K562 (cell line): ENCODE measurements around the gene APOLD1. TPM values are rescaled to one million over a fixed set of nuclear protein-coding genes. Genes with fewer than 3 reads are reported as not detected.

Source experiments
- CBFA2T3 ChIP-seq: fragments of 450-650 bp; IDR thresholded peaks from 2 replicates; pipeline ENCODE4 v1.6.1; 2017
- CREB1 ChIP-seq, 2 experiments: sonication (generic) in 1 of 2; formaldehyde crosslinking in 1 of 2; IDR thresholded peaks; 2 replicates each; pipeline versions ENCODE4 v1.6.1 to v1.8.0; 2012 to 2022; ENCODE audit warnings: inconsistent platforms in 1 of 2, mild to moderate bottlenecking in 1 of 2, missing genetic modification reagents in 1 of 2, moderate library complexity in 1 of 2
- CTBP1 ChIP-seq: fragments of 450-650 bp; IDR thresholded peaks from 2 replicates; pipeline ENCODE4 v1.6.1; 2016; ENCODE audit warnings: borderline replicate concordance
- CXXC5 ChIP-seq: fragments of 250-450 bp; sonication (Bioruptor Pico); IDR thresholded peaks from 2 replicates; pipeline ENCODE4 v1.8.0; 2022; ENCODE audit warnings: inconsistent platforms, mild to moderate bottlenecking, moderate library complexity
- EGR1 ChIP-seq: fragments of 450-650 bp; conservative IDR thresholded peaks from 2 replicates; pipeline ENCODE4 v1.6.1; 2017; ENCODE audit warnings: mild to moderate bottlenecking
- EHMT2 ChIP-seq: fragments of 450-650 bp; IDR thresholded peaks from 2 replicates; pipeline ENCODE4 v1.6.1; 2018; ENCODE audit warnings: antibody characterized with exemption
- ETV5 ChIP-seq: sonication (generic); formaldehyde crosslinking; IDR thresholded peaks from 2 replicates; pipeline ENCODE4 v1.4.0; 2020; ENCODE audit warnings: low read depth, mild to moderate bottlenecking, missing genetic modification reagents
- FOXP1 ChIP-seq: sonication (generic); formaldehyde crosslinking; IDR thresholded peaks from 2 replicates; pipeline ENCODE4 v1.8.0; 2022; ENCODE audit warnings: mild to moderate bottlenecking, missing genetic modification reagents
- HDAC2 ChIP-seq: fragments of 450-650 bp; IDR thresholded peaks from 2 replicates; pipeline ENCODE4 v1.6.1; 2016; ENCODE audit warnings: mild to moderate bottlenecking
- JUND ChIP-seq, 2 experiments: IDR thresholded peaks; 2 replicates in 1 of 2; 3 replicates in 1 of 2; pipeline ENCODE4 v1.6.1; 2011; ENCODE audit warnings: borderline replicate concordance in 2 of 2, low read depth in 2 of 2, low read length in 2 of 2, improper control_type of control experiment in 1 of 2, missing biosample characterization in 1 of 2, missing genetic modification characterization in 1 of 2, missing genetic modification reagents in 1 of 2
- MAFK ChIP-seq: IDR thresholded peaks from 2 replicates; pipeline ENCODE4 v1.6.1; 2011; ENCODE audit warnings: low read length, improper control_type of control experiment
- PHF20 ChIP-seq: fragments of 450-650 bp; IDR thresholded peaks from 2 replicates; pipeline ENCODE4 v1.6.1; 2018; ENCODE audit not compliant: partially characterized antibody
- POLR2H ChIP-seq: IDR thresholded peaks from 2 replicates; pipeline ENCODE4 v1.6.1; 2016; ENCODE audit warnings: missing genetic modification characterization, low read depth, mild to moderate bottlenecking, control low read depth, missing compliant biosample characterization, moderate library complexity
- RAD51 ChIP-seq: fragments of 450-650 bp; IDR thresholded peaks from 2 replicates; pipeline ENCODE4 v1.7.1; 2016; ENCODE audit warnings: low read depth, mild to moderate bottlenecking, borderline replicate concordance
- SLC30A9 ChIP-seq: fragments of 250-450 bp; sonication (Bioruptor Pico); IDR thresholded peaks from 2 replicates; pipeline ENCODE4 v1.8.0; 2022; ENCODE audit warnings: mild to moderate bottlenecking, moderate library complexity
- SMC3 ChIP-seq: conservative IDR thresholded peaks from 2 replicates; pipeline ENCODE4 v1.6.1; 2011; ENCODE audit warnings: low read depth, low read length, improper control_type of control experiment; ENCODE audit not compliant: insufficient read depth
- TAF7 ChIP-seq: fragments of 450-650 bp; IDR thresholded peaks from 2 replicates; pipeline ENCODE4 v1.6.1; 2016; ENCODE audit warnings: missing genetic modification characterization, missing compliant biosample characterization
- TAF9B ChIP-seq: fragments of 450-650 bp; IDR thresholded peaks from 2 replicates; pipeline ENCODE4 v1.6.1; 2018; ENCODE audit warnings: mild to moderate bottlenecking; ENCODE audit not compliant: partially characterized antibody
- ZBTB7A ChIP-seq: IDR thresholded peaks from 2 replicates; pipeline ENCODE4 v1.6.1; 2011; ENCODE audit warnings: low read depth, mild to moderate bottlenecking, low read length, moderate library complexity, borderline replicate concordance; ENCODE audit not compliant: control insufficient read depth
- ZNF316 ChIP-seq: fragments of 450-650 bp; IDR thresholded peaks from 2 replicates; pipeline ENCODE4 v1.6.1; 2016
- polyA plus RNA-seq, 8 experiments: library from polyadenylated mRNA; depleted of rRNA in 4 of 8; stranded (reverse) in 5 of 8; unstranded in 3 of 8; fragments of >200 nt; fragmentation: Nextera tagmentation in 2 of 8; fragmentation: Illumina TruSeq in 1 of 8; extraction: Ambion mirVana in 2 of 8; extraction: Trizol in 1 of 8; gene quantifications; 2 replicates each; pipeline versions ENCODE4 v1.2.1 to v1.2.3, GENCODE V29; 2011 to 2014; ENCODE audit warnings: inconsistent platforms in 1 of 8, missing spikeins in 1 of 8
- total RNA-seq, 7 experiments: library from RNA; depleted of rRNA in 6 of 7; stranded (reverse); fragments of >200 nt in 6 of 7; fragmentation: Illumina TruSeq in 2 of 7; extraction: Trizol in 2 of 7; gene quantifications; 2 replicates each; pipeline versions ENCODE4 v1.2.1 to v1.2.3, GENCODE V29; 2011 to 2021; ENCODE audit warnings: low replicate concordance in 1 of 7
- TF ChIP-seq, protein P1 (sequence below): fragments of 250-450 bp; sonication (Bioruptor Pico); IDR thresholded peaks from 2 replicates; pipeline ENCODE4 v1.5.0; 2020; ENCODE audit warnings: mild to moderate bottlenecking
- TF ChIP-seq, protein P2 (sequence below), 2 experiments: fragments of 450-650 bp; conservative IDR thresholded peaks; 2 replicates each; pipeline ENCODE4 v1.6.1; 2017; ENCODE audit warnings: mild to moderate bottlenecking in 2 of 2, moderate library complexity in 2 of 2
- TF ChIP-seq, protein P3 (sequence below): fragments of 450-650 bp; IDR thresholded peaks from 2 replicates; pipeline ENCODE4 v1.6.1; 2016; ENCODE audit warnings: borderline replicate concordance

APOLD1 gene
- total and polyA plus RNA-seq, 9 of the 15 experiments (the other 6 are each of a cell fraction or from before 2014, with no cell fraction given): 0.28 to 1.1 (median 0.61) TPM

DNA sequence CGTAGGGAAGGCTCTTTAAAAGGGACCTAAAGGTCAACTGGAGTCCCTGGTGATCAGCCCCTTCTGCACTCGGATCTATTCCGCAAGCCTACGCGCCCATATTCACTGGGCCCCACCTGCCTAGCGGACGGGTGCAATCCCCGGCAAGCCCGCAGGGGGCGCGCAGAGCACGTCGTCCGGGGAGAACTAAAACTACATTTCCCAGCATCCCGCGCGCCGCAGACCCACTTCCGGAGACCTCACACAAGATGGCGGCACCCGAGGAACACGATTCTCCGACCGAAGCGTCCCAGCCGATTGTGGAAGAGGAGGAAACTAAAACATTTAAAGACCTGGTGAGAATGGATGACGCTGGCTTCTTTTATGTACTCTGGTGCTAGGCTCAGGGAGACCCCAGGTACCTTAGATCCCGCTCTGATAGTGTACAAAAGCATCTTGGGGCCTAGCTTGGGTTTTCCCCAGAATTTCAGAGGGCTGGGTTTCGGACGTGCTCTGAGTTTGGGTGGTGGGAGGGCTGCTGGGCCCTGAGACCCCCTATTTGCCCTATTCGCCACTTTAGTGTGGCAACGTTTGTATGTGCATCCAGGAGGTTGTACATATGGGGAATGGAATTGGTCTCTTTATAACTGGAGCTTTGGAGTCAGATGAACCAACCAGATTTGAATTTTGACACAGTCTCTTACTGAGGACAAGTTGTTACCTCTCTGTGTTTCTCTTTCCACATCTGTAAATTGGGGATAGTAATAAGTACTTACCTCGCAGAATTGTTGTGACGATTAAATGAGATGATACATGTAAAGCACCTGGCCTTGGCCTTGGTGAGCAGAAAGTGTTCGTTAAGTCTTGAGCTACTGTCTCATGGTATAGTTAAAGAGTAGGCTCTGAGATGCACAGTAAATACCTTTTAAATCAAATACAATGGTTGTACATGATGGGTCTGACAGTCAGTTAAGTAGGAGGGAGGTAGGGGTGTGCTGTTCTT is 28.0 kb downstream of the APOLD1 start, which contains the start of gene DDX47 (continued):
- TF ChIP-seq CBFA2T3: no peak
- TF ChIP-seq TAF7: peak; percentile 72
- TF ChIP-seq, protein P1, sequence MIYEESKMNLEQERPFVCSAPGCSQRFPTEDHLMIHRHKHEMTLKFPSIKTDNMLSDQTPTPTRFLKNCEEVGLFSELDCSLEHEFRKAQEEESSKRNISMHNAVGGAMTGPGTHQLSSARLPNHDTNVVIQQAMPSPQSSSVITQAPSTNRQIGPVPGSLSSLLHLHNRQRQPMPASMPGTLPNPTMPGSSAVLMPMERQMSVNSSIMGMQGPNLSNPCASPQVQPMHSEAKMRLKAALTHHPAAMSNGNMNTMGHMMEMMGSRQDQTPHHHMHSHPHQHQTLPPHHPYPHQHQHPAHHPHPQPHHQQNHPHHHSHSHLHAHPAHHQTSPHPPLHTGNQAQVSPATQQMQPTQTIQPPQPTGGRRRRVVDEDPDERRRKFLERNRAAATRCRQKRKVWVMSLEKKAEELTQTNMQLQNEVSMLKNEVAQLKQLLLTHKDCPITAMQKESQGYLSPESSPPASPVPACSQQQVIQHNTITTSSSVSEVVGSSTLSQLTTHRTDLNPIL (CRISPR knock-in tag): no peak
- peak; percentile 44; the same call in 1 of the 2 replicates for TF ChIP-seq POLR2H
- TF ChIP-seq EHMT2: no peak
- TF ChIP-seq SLC30A9: no peak
- peak; percentile 58; the same call in 1 of the 2 replicates for TF ChIP-seq FOXP1 (CRISPR knock-in tag)
- TF ChIP-seq ZNF316: no peak
- peak; percentile 44; the same call in 1 of the 2 replicates for TF ChIP-seq CTBP1
- peak; percentile 47; the same call in 1 of the 2 replicates for TF ChIP-seq HDAC2
- TF ChIP-seq JUND (IDR thresholded peaks at IDR 0.05; ENCODE audit: borderline replicate concordance, low read depth, low read length): peak; percentile 47; the same call in 1 of the 2 replicates
- peak; percentile 63; the same call in 1 of the 3 replicates for TF ChIP-seq JUND (tag; IDR thresholded peaks at IDR 0.05; ENCODE audit: borderline replicate concordance, low read depth, low read length)
- 0 out of 2 replicates have a peak, but pooled peaks have one; percentile 14 for TF ChIP-seq MAFK
- no peak for TF ChIP-seq EGR1
- no peak for TF ChIP-seq RAD51
- TF ChIP-seq, protein P2, sequence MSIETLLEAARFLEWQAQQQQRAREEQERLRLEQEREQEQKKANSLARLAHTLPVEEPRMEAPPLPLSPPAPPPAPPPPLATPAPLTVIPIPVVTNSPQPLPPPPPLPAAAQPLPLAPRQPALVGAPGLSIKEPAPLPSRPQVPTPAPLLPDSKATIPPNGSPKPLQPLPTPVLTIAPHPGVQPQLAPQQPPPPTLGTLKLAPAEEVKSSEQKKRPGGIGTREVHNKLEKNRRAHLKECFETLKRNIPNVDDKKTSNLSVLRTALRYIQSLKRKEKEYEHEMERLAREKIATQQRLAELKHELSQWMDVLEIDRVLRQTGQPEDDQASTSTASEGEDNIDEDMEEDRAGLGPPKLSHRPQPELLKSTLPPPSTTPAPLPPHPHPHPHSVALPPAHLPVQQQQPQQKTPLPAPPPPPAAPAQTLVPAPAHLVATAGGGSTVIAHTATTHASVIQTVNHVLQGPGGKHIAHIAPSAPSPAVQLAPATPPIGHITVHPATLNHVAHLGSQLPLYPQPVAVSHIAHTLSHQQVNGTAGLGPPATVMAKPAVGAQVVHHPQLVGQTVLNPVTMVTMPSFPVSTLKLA (conservative IDR thresholded peaks at IDR 0.05): peak; percentile 66 to 81
- peak; percentile 77 for TF ChIP-seq PHF20
- peak; percentile 40; the same call in 1 of the 2 replicates for TF ChIP-seq SMC3
- TF ChIP-seq TAF9B: peak; percentile 82
- TF ChIP-seq CXXC5 (CRISPR knock-in tag): peak; percentile 49; the same call in 1 of the 2 replicates
- TF ChIP-seq ETV5 (CRISPR knock-in tag): peak; percentile 85
- TF ChIP-seq CREB1 (IDR thresholded peaks at IDR 0.05): peak; percentile 63; the same call in 1 of the 2 replicates
- TF ChIP-seq CREB1 (CRISPR knock-in tag; IDR thresholded peaks at IDR 0.05): peak; percentile 81
- peak; percentile 37; the same call in 1 of the 2 replicates for TF ChIP-seq ZBTB7A
- TF ChIP-seq, protein P3, sequence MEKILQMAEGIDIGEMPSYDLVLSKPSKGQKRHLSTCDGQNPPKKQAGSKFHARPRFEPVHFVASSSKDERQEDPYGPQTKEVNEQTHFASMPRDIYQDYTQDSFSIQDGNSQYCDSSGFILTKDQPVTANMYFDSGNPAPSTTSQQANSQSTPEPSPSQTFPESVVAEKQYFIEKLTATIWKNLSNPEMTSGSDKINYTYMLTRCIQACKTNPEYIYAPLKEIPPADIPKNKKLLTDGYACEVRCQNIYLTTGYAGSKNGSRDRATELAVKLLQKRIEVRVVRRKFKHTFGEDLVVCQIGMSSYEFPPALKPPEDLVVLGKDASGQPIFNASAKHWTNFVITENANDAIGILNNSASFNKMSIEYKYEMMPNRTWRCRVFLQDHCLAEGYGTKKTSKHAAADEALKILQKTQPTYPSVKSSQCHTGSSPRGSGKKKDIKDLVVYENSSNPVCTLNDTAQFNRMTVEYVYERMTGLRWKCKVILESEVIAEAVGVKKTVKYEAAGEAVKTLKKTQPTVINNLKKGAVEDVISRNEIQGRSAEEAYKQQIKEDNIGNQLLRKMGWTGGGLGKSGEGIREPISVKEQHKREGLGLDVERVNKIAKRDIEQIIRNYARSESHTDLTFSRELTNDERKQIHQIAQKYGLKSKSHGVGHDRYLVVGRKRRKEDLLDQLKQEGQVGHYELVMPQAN: peak; percentile 96
